Fibroblast of lung (primary cell): ENCODE data around the gene ABCF2. TPM values are rescaled to one million over a fixed set of nuclear protein-coding genes. Genes with fewer than 3 reads are reported as not detected.

Experiments
- DNase-seq, 2 donors: peaks; one replicate each; pipeline versions ENCODE4 v3.0.0 to v3.0.0-alpha.2; 2010; ENCODE audit warnings: low read depth in 2 of 2
- H2AFZ ChIP-seq: 2 replicates; pipeline ENCODE4 v1.5.1; 2012; ENCODE audit warnings: low read length, control low read depth, inconsistent platforms
- H3K27ac ChIP-seq: 2 replicates; pipeline ENCODE4 v1.5.1; 2011; ENCODE audit warnings: low read length, control low read depth; ENCODE audit not compliant: insufficient read depth
- H3K27me3 ChIP-seq: 2 replicates; pipeline ENCODE4 v1.5.1; 2011; ENCODE audit warnings: mild to moderate bottlenecking, low read length; ENCODE audit not compliant: control insufficient read depth, insufficient read depth
- H3K36me3 ChIP-seq: 2 replicates; pipeline ENCODE4 v1.5.1; 2011; ENCODE audit warnings: low read length; ENCODE audit not compliant: control insufficient read depth, insufficient read depth
- H3K4me1 ChIP-seq: 2 replicates; pipeline ENCODE4 v1.5.1; 2011; ENCODE audit warnings: low read length; ENCODE audit not compliant: control insufficient read depth, insufficient read depth; ENCODE audit errors: extremely low read depth
- H3K4me2 ChIP-seq: 2 replicates; pipeline ENCODE4 v1.5.1; 2011; ENCODE audit warnings: low read length, control low read depth; ENCODE audit not compliant: insufficient read depth; ENCODE audit errors: extremely low read depth
- H3K4me3 ChIP-seq, 4 experiments: fragments of 200-600 bp in 1 of 4; sonication (generic) in 1 of 4; replicated peaks in 1 of 4; 2 replicates each; pipeline ENCODE4 v1.5.1; 2011 to 2016; ENCODE audit warnings: low read length in 4 of 4, low read depth in 3 of 4, mild to moderate bottlenecking in 3 of 4, control low read depth in 2 of 4, inconsistent platforms in 1 of 4, mixed read lengths in 1 of 4; ENCODE audit not compliant: insufficient read depth in 1 of 4; ENCODE audit errors: control extremely low read depth in 1 of 4
- H3K79me2 ChIP-seq: 2 replicates; pipeline ENCODE4 v1.5.1; 2012; ENCODE audit warnings: mild to moderate bottlenecking, low read length, inconsistent platforms; ENCODE audit not compliant: control insufficient read depth, insufficient read depth
- H3K9ac ChIP-seq: 2 replicates; pipeline ENCODE4 v1.5.1; 2011; ENCODE audit warnings: mild to moderate bottlenecking, low read length, control low read depth; ENCODE audit not compliant: insufficient read depth
- H3K9me3 ChIP-seq: 2 replicates; pipeline ENCODE4 v1.5.1; 2012; ENCODE audit warnings: low read depth, low read length; ENCODE audit not compliant: control insufficient read depth, insufficient read depth
- H4K20me1 ChIP-seq: 2 replicates; pipeline ENCODE4 v1.5.1; 2011; ENCODE audit warnings: low read length; ENCODE audit not compliant: control insufficient read depth, insufficient read depth; ENCODE audit errors: extremely low read depth
- EZH2 ChIP-seq: IDR thresholded peaks from 2 replicates; pipeline ENCODE4 v1.5.1; 2012; ENCODE audit warnings: low read length, control low read depth, mild to moderate bottlenecking; ENCODE audit errors: missing control alignments
- polyA plus RNA-seq, 2 donors: library from polyadenylated mRNA; depleted of rRNA in 1 of 2; stranded (reverse) in 1 of 2; unstranded in 1 of 2; fragments of >200 nt; gene quantifications; 2 replicates each; pipeline ENCODE4 v1.2.1, GENCODE V29; 2011 to 2012; ENCODE audit warnings: missing spikeins in 1 of 2
- total RNA-seq: library from RNA; depleted of rRNA; stranded (reverse); fragments of >200 nt; gene quantifications from 2 replicates; pipeline ENCODE4 v1.2.1, GENCODE V29; 2014
- TF ChIP-seq, protein P1 (sequence below), 2 donors: IDR thresholded peaks in 1 of 2; conservative IDR thresholded peaks in 1 of 2; 1 replicate in 1 of 2; 2 replicates in 1 of 2; pipeline ENCODE4 v1.5.1; 2011 to 2012; ENCODE audit warnings: low read length in 2 of 2, control low read depth in 1 of 2, inconsistent platforms in 1 of 2, low read depth in 1 of 2, mild to moderate bottlenecking in 1 of 2

ABCF2 gene
- total and polyA plus RNA-seq, 2 donors (not counting 1 experiment from before 2014, with no cell fraction given), result 41.6 to 46.4 TPM

DNA sequence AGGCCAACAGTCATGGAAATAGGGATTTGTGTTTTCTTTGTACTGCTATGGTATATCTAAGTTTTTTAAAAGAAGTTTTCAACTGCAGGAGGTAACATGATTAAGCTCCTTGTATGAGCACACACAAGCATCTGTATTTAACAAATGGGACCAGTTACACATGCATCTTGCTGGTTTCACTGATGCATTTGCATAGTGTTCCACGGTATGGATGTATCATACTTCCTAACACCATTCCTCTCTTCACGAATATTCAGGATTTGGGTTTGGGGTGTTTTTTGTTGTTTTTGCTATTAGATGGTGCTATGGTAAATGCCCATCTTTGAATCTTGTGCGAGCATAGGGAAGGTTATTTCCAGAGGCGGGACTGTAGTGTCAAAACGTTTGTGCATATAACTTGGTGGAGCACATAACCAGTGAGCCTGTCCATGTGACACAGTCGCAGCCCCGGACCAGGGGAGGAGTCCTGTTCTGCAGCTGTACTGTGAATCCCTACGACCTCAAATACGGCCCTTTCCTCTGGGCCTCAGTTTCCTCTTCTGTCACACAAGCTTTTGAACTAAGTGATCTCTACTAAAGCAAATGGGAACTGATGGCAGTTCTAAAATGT is 18.6 kb downstream of the ABCF2 start:
- no peaks in the 10 kb centered on the region for H3K9me3 ChIP-seq
- no peak overlapping the region for H3K9ac ChIP-seq
- no peak for TF ChIP-seq EZH2
- TF ChIP-seq, protein P1, sequence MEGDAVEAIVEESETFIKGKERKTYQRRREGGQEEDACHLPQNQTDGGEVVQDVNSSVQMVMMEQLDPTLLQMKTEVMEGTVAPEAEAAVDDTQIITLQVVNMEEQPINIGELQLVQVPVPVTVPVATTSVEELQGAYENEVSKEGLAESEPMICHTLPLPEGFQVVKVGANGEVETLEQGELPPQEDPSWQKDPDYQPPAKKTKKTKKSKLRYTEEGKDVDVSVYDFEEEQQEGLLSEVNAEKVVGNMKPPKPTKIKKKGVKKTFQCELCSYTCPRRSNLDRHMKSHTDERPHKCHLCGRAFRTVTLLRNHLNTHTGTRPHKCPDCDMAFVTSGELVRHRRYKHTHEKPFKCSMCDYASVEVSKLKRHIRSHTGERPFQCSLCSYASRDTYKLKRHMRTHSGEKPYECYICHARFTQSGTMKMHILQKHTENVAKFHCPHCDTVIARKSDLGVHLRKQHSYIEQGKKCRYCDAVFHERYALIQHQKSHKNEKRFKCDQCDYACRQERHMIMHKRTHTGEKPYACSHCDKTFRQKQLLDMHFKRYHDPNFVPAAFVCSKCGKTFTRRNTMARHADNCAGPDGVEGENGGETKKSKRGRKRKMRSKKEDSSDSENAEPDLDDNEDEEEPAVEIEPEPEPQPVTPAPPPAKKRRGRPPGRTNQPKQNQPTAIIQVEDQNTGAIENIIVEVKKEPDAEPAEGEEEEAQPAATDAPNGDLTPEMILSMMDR (conservative IDR thresholded peaks at IDR 0.05 in 1 of 2, IDR thresholded peaks at IDR 0.05 in 1 of 2; ENCODE audit: low read depth in 1 of 2, low read length in 2 of 2), result no peak
- H3K79me2 ChIP-seq, result no peaks in the 10 kb centered on the region
- no peak overlapping the region for H3K4me3 ChIP-seq
- H3K27ac ChIP-seq, result no peak overlapping the region
- peaks cover 31% of the 10 kb centered on the region for H3K27me3 ChIP-seq
- no peaks in the 10 kb centered on the region for H4K20me1 ChIP-seq
- no peak overlapping the region for H3K4me2 ChIP-seq
- H3K36me3 ChIP-seq, result no peaks in the 10 kb centered on the region
- DNase-seq, result no peak
- no peak overlapping the region for H2AFZ ChIP-seq
- H3K4me1 ChIP-seq, result no peaks in the 10 kb centered on the region

DNA sequence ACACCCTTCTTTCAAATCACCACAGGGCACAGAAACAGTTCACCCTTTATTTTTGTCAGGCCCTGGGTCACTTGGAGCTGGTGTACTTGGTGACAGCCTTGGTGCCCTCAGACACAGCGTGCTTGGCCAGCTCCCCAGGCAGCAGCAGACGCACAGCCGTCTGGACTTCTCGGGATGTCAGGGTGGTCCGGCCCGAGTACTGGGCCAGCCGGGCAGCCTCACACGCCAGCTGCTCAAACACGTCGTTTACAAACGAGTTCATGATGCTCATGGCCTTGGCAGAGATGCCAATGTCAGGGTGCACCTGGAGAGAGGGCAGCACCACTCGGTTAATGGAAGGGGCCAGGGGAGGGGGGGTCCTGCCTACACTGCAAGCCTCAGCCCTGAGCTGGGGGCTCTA is 19.2 kb downstream of the ABCF2 start:
- no peaks in the 10 kb centered on the region for H3K4me1 ChIP-seq
- TF ChIP-seq, protein P1 (conservative IDR thresholded peaks at IDR 0.05 in 1 of 2, IDR thresholded peaks at IDR 0.05 in 1 of 2; ENCODE audit: low read depth in 1 of 2, low read length in 2 of 2), result no peak
- TF ChIP-seq EZH2, result no peak
- H3K27me3 ChIP-seq, result peaks cover 33% of the 10 kb centered on the region
- no peak overlapping the region for H3K9ac ChIP-seq
- DNase-seq, result no peak
- H3K4me3 ChIP-seq, result no peak overlapping the region
- H3K27ac ChIP-seq, result no peak overlapping the region
- H3K79me2 ChIP-seq, result no peaks in the 10 kb centered on the region
- no peaks in the 10 kb centered on the region for H3K9me3 ChIP-seq
- no peaks in the 10 kb centered on the region for H4K20me1 ChIP-seq
- H3K4me2 ChIP-seq, result no peak overlapping the region
- H3K36me3 ChIP-seq, result no peaks in the 10 kb centered on the region
- no peak overlapping the region for H2AFZ ChIP-seq

DNA sequence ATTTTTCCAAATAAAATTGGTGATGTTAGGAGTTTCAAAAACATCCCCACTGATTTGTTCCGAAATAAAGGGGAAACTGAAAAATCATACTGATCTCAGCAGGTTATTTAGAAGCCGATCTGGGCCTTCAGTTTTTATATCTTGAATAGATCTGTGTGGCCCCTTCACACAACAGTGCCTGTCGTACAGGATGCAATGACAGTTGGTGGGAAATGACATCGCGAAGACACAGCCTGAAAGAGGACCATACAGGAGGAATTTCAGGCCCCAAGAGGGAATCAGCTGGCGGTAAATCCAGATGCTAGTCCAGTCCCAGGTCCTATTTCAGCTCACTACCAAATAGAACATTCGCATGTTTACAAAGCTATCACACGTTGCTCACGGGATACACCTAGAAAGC is 19.7 kb downstream of the ABCF2 start:
- DNase-seq, result no peak
- peaks cover 38% of the 10 kb centered on the region for H3K27me3 ChIP-seq

More for the DNA sequence above, 19.7 kb downstream of the ABCF2 start:
- no peak overlapping the region for H3K9ac ChIP-seq
- no peaks in the 10 kb centered on the region for H4K20me1 ChIP-seq
- no peak overlapping the region for H2AFZ ChIP-seq
- TF ChIP-seq, protein P1 (conservative IDR thresholded peaks at IDR 0.05 in 1 of 2, IDR thresholded peaks at IDR 0.05 in 1 of 2; ENCODE audit: low read depth in 1 of 2, low read length in 2 of 2), result no peak
- no peak for TF ChIP-seq EZH2
- H3K4me2 ChIP-seq, result no peak overlapping the region
- no peak overlapping the region for H3K27ac ChIP-seq
- no peaks in the 10 kb centered on the region for H3K79me2 ChIP-seq
- no peaks in the 10 kb centered on the region for H3K36me3 ChIP-seq
- H3K4me3 ChIP-seq, result no peak overlapping the region
- no peaks in the 10 kb centered on the region for H3K4me1 ChIP-seq
- no peaks in the 10 kb centered on the region for H3K9me3 ChIP-seq
